GM23338 (cell line): ENCODE measurements around the gene ART1. TPM values are rescaled to one million over a fixed set of nuclear protein-coding genes. Genes with fewer than 3 reads are reported as not detected.
A peak's percentile ranks its signal among the peaks of the same experiment; 100 is the strongest.

Experiments used
- ATAC-seq: fragments of 200-7000 bp; cut with Tn5 transposase; 3 replicates; pipeline ENCODE4 v1.9.1; 2020
- DNase-seq: peaks from one replicate; pipeline ENCODE4 v3.0.0-alpha.2; 2015; ENCODE audit warnings: low spot score
- H2AFZ ChIP-seq: fragments of 200-600 bp; sonication (generic); 2 replicates; pipeline ENCODE4 v1.8.0; 2016; ENCODE audit warnings: antibody characterized with exemption, mild to moderate bottlenecking, moderate library complexity
- H3F3A ChIP-seq: fragments of 200-600 bp; sonication (generic); replicated peaks from 2 replicates; pipeline ENCODE4 v1.8.0; 2017; ENCODE audit warnings: antibody characterized with exemption, mixed run types, low read depth
- H3K27ac ChIP-seq: fragments of 200-600 bp; sonication (generic); 2 replicates; pipeline ENCODE4 v1.6.1; 2016; ENCODE audit warnings: low read depth
- H3K27me3 ChIP-seq: fragments of 200-600 bp; sonication (generic); 2 replicates; pipeline ENCODE4 v1.8.0; 2016; ENCODE audit warnings: mild to moderate bottlenecking, mixed run types, moderate library complexity; ENCODE audit not compliant: insufficient read depth
- H3K36me3 ChIP-seq: fragments of 200-600 bp; sonication (generic); 2 replicates; pipeline ENCODE4 v1.8.0; 2016; ENCODE audit warnings: mild to moderate bottlenecking; ENCODE audit not compliant: insufficient read depth
- H3K4me1 ChIP-seq: fragments of 200-600 bp; sonication (generic); 2 replicates; pipeline ENCODE4 v1.8.0; 2016; ENCODE audit warnings: mild to moderate bottlenecking, moderate library complexity; ENCODE audit not compliant: insufficient read depth
- H3K4me2 ChIP-seq: fragments of 200-600 bp; sonication (generic); 2 replicates; pipeline ENCODE4 v1.7.1; 2017; ENCODE audit warnings: mixed run types
- H3K4me3 ChIP-seq: fragments of 200-600 bp; sonication (generic); 2 replicates; pipeline ENCODE4 v1.6.1; 2016; ENCODE audit warnings: mixed run types
- H3K79me2 ChIP-seq: fragments of 200-600 bp; sonication (generic); replicated peaks from 2 replicates; pipeline ENCODE4 v1.8.0; 2017; ENCODE audit warnings: mild to moderate bottlenecking; ENCODE audit not compliant: insufficient read depth
- H3K9me2 ChIP-seq: fragments of 200-600 bp; sonication (generic); 2 replicates; pipeline ENCODE4 v1.8.0; 2017; ENCODE audit not compliant: insufficient read depth
- H4K20me1 ChIP-seq: fragments of 200-600 bp; sonication (generic); replicated peaks from 2 replicates; pipeline ENCODE4 v1.8.0; 2017; ENCODE audit warnings: mild to moderate bottlenecking; ENCODE audit not compliant: insufficient read depth
- H3K27ac Mint-ChIP-seq: 2 replicates; pipeline ENCODE4 v1.8.0; 2020; ENCODE audit warnings: inconsistent platforms, mild to moderate bottlenecking, moderate library complexity, mixed read lengths
- H3K27me3 Mint-ChIP-seq: 3 replicates; pipeline ENCODE4 v1.8.0; 2022; ENCODE audit warnings: low read depth, mild to moderate bottlenecking, moderate library complexity, mixed read lengths, inconsistent platforms; ENCODE audit not compliant: insufficient read depth, poor library complexity
- H3K36me3 Mint-ChIP-seq: 3 replicates; pipeline ENCODE4 v1.8.0; 2021; ENCODE audit warnings: low read depth, mild to moderate bottlenecking, inconsistent platforms, moderate library complexity, mixed read lengths
- H3K4me1 Mint-ChIP-seq: 3 replicates; pipeline ENCODE4 v1.8.0; 2020; ENCODE audit warnings: mild to moderate bottlenecking, inconsistent platforms, mixed read lengths
- H3K4me3 Mint-ChIP-seq: 3 replicates; pipeline ENCODE4 v1.8.0; 2021; ENCODE audit warnings: moderate library complexity, mild to moderate bottlenecking, inconsistent platforms, mixed read lengths
- H3K9me3 Mint-ChIP-seq: 3 replicates; pipeline ENCODE4 v1.8.0; 2020; ENCODE audit warnings: moderate library complexity, mild to moderate bottlenecking, inconsistent platforms, mixed read lengths
- CREB1 ChIP-seq: fragments of 250-450 bp; sonication (Bioruptor Pico); IDR thresholded peaks from 2 replicates; pipeline ENCODE4 v1.5.0; 2020; ENCODE audit warnings: low read depth, mild to moderate bottlenecking, moderate library complexity
- EZH2 ChIP-seq: fragments of 200-600 bp; sonication (generic); IDR thresholded peaks from one replicate; pipeline ENCODE4 v1.8.0; 2017; ENCODE audit warnings: antibody characterized with exemption, mild to moderate bottlenecking, low read depth; ENCODE audit not compliant: unreplicated experiment
- JUNB ChIP-seq: IDR thresholded peaks from one replicate; pipeline ENCODE4 v1.6.1; 2016; ENCODE audit warnings: antibody characterized with exemption; ENCODE audit not compliant: unreplicated experiment
- POLR2AphosphoS5 ChIP-seq: IDR thresholded peaks from 2 replicates; pipeline ENCODE4 v1.6.1; 2016; ENCODE audit warnings: antibody characterized with exemption, low read depth
- ZNF331 ChIP-seq: fragments of 250-450 bp; sonication (Bioruptor Pico); IDR thresholded peaks from 2 replicates; pipeline ENCODE4 v1.5.0; 2020; ENCODE audit warnings: low read depth, mild to moderate bottlenecking, moderate library complexity
- polyA plus RNA-seq: library from polyadenylated mRNA; unstranded; fragments of >200 nt; fragmentation: Nextera tagmentation; extraction: Ambion mirVana; gene quantifications from 2 replicates; pipeline ENCODE4 v1.2.1, GENCODE V29; 2016
- total RNA-seq: library from RNA; depleted of rRNA; stranded (reverse); fragments of >200 nt; shearing (Covaris generic); gene quantifications from 2 replicates; pipeline ENCODE4 v1.2.3, GENCODE V29; 2014
- TF ChIP-seq, protein P1 (sequence below): IDR thresholded peaks from 2 replicates; pipeline ENCODE4 v1.6.1; 2016; ENCODE audit warnings: antibody characterized with exemption
- TF ChIP-seq, protein P2 (sequence below), 2 experiments: fragments of 200-600 bp in 1 of 2; sonication (generic) in 1 of 2; conservative IDR thresholded peaks; 2 replicates each; pipeline versions ENCODE4 v1.5.1 to v1.6.1; 2016 to 2017; ENCODE audit warnings: antibody characterized with exemption in 2 of 2, low read depth in 2 of 2, mild to moderate bottlenecking in 2 of 2, moderate library complexity in 1 of 2
- TF ChIP-seq, protein P3 (sequence below): IDR thresholded peaks from one replicate; pipeline ENCODE4 v1.6.1; 2018; ENCODE audit warnings: antibody characterized with exemption; ENCODE audit not compliant: unreplicated experiment

The ART1 gene
- total and polyA plus RNA-seq, 2 experiments from 2014 or later: not detected

DNA sequence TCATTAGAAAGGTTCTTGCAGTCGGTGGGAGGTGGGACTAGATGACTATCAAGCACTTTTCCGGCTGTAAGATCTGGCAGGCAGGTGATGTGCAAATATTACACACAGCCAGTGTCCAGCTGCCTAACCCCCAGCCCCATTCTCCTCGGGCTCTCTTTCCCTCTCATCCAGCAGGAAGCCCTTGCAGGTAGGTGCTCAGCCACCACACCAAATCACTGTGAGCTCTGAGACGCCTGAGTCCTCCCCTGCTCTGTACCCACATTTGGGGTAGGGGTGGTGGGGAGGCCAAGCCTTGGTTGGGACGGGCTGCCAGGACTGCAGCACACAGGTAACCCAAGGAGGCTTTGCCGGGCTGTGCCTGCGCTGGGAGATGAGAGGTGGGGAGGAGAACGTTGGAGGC lies 3.7 kb upstream of the ART1 start (continued):
- TF ChIP-seq, protein P1, sequence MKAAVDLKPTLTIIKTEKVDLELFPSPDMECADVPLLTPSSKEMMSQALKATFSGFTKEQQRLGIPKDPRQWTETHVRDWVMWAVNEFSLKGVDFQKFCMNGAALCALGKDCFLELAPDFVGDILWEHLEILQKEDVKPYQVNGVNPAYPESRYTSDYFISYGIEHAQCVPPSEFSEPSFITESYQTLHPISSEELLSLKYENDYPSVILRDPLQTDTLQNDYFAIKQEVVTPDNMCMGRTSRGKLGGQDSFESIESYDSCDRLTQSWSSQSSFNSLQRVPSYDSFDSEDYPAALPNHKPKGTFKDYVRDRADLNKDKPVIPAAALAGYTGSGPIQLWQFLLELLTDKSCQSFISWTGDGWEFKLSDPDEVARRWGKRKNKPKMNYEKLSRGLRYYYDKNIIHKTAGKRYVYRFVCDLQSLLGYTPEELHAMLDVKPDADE: no peak
- no peak for TF ChIP-seq ZNF331 (CRISPR knock-in tag)
- no peak for TF ChIP-seq EZH2
- TF ChIP-seq CREB1 (CRISPR knock-in tag): no peak
- TF ChIP-seq, protein P2, sequence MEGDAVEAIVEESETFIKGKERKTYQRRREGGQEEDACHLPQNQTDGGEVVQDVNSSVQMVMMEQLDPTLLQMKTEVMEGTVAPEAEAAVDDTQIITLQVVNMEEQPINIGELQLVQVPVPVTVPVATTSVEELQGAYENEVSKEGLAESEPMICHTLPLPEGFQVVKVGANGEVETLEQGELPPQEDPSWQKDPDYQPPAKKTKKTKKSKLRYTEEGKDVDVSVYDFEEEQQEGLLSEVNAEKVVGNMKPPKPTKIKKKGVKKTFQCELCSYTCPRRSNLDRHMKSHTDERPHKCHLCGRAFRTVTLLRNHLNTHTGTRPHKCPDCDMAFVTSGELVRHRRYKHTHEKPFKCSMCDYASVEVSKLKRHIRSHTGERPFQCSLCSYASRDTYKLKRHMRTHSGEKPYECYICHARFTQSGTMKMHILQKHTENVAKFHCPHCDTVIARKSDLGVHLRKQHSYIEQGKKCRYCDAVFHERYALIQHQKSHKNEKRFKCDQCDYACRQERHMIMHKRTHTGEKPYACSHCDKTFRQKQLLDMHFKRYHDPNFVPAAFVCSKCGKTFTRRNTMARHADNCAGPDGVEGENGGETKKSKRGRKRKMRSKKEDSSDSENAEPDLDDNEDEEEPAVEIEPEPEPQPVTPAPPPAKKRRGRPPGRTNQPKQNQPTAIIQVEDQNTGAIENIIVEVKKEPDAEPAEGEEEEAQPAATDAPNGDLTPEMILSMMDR (conservative IDR thresholded peaks at IDR 0.05; ENCODE audit: low read depth in 2 of 2): no peak
- TF ChIP-seq, protein P3, sequence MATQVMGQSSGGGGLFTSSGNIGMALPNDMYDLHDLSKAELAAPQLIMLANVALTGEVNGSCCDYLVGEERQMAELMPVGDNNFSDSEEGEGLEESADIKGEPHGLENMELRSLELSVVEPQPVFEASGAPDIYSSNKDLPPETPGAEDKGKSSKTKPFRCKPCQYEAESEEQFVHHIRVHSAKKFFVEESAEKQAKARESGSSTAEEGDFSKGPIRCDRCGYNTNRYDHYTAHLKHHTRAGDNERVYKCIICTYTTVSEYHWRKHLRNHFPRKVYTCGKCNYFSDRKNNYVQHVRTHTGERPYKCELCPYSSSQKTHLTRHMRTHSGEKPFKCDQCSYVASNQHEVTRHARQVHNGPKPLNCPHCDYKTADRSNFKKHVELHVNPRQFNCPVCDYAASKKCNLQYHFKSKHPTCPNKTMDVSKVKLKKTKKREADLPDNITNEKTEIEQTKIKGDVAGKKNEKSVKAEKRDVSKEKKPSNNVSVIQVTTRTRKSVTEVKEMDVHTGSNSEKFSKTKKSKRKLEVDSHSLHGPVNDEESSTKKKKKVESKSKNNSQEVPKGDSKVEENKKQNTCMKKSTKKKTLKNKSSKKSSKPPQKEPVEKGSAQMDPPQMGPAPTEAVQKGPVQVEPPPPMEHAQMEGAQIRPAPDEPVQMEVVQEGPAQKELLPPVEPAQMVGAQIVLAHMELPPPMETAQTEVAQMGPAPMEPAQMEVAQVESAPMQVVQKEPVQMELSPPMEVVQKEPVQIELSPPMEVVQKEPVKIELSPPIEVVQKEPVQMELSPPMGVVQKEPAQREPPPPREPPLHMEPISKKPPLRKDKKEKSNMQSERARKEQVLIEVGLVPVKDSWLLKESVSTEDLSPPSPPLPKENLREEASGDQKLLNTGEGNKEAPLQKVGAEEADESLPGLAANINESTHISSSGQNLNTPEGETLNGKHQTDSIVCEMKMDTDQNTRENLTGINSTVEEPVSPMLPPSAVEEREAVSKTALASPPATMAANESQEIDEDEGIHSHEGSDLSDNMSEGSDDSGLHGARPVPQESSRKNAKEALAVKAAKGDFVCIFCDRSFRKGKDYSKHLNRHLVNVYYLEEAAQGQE: no peak

DNA sequence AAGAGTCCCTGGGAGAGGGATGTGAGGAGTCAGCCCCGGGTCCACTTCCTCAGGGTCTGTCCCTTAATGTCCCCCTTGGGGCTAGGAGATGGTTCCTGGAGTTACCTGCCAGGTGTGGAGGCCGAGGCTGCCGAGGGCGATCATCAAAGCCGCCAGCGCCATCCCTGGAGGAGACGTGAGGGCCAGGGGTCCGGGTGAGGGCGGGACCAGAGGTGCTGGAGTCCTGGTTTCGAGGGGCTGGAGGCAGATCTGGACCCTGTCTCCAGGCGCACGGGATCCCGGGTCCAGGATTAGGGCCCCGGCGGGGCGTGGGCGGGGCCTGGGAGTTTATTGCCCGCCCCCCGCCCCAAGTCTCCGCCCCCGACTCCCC lies 3.2 kb upstream of the ART1 start, which contains the start of gene ART5:
ART5 (minus strand) TSS at position 292 of the 370 bp plus-strand sequence; CDS start at position 162, 130 bp downstream.
- H3K36me3 Mint-ChIP-seq: peaks cover 18% of the 10 kb centered on the region
- H3K27ac ChIP-seq: peak within 1 kb of the TSS; percentile 98
- ATAC-seq (no peak), DNase-seq (no peak)
- no peaks in the 10 kb centered on the region for H3K79me2 ChIP-seq
- peak within 1 kb of the TSS; percentile 97 for H3K27ac Mint-ChIP-seq
- H3K9me3 Mint-ChIP-seq: peaks cover 22% of the 10 kb centered on the region
- H3F3A ChIP-seq: peaks cover 12% of the 10 kb centered on the region; the same call in 1 of the 2 replicates
- no peaks in the 10 kb centered on the region for H3K36me3 ChIP-seq
- H3K27me3 ChIP-seq: peaks cover 8% of the 10 kb centered on the region; the same call in 1 of the 2 replicates
- no peaks in the 10 kb centered on the region; the same call in 1 of the 2 replicates for H3K4me1 ChIP-seq
- H4K20me1 ChIP-seq: no peaks in the 10 kb centered on the region
- TF ChIP-seq POLR2AphosphoS5 (0 out of 2 replicates have a peak, but pooled peaks have one; percentile 26), JUNB (no peak)
- H3K9me2 ChIP-seq: no peaks in the 10 kb centered on the region
- H3K4me3 ChIP-seq: peak within 1 kb of the TSS; percentile 57
- H2AFZ ChIP-seq: peak within 1 kb of the TSS; percentile 97
- peaks cover 32% of the 10 kb centered on the region for H3K27me3 Mint-ChIP-seq
- peak within 1 kb of the TSS; percentile 88 for H3K4me3 Mint-ChIP-seq
- peaks cover 9% of the 10 kb centered on the region; the same call in 2 of the 3 replicates for H3K4me1 Mint-ChIP-seq
- peak within 1 kb of the TSS; percentile 94 for H3K4me2 ChIP-seq
